CD4-positive, CD25-positive, alpha-beta regulatory T cell (primary cell): ENCODE data around the gene ACBD7. TPM values are rescaled to one million over a fixed set of nuclear protein-coding genes. Genes with fewer than 3 reads are reported as not detected.

ENCODE experiments used
- ATAC-seq, 2 donors: fragments of 150-1000 bp; cut with Tn5 transposase; one replicate each; pipeline ENCODE4 v1.10.0; 2021; ENCODE audit warnings: low read depth in 2 of 2, moderate number of reproducible peaks in 2 of 2, moderate library complexity in 1 of 2
- DNase-seq, 3 donors: peaks; one replicate each; pipeline versions ENCODE4 v3.0.0 to v3.0.0-alpha.2; 2012 to 2022; ENCODE audit warnings: mixed read lengths in 1 of 3
- H3K27ac ChIP-seq: one replicate; pipeline ENCODE4 v1.7.0; 2013; ENCODE audit warnings: mild to moderate bottlenecking, low read length; ENCODE audit not compliant: insufficient read depth, poor library complexity, severe bottlenecking
- H3K27me3 ChIP-seq: one replicate; pipeline ENCODE4 v1.7.0; 2013; ENCODE audit warnings: low read length; ENCODE audit not compliant: control insufficient read depth, insufficient read depth
- H3K36me3 ChIP-seq: one replicate; pipeline ENCODE4 v1.7.0; 2013; ENCODE audit warnings: mild to moderate bottlenecking, low read length, moderate library complexity; ENCODE audit not compliant: control insufficient read depth, insufficient read depth
- H3K4me1 ChIP-seq: 2 replicates; pipeline ENCODE4 v1.7.0; 2013; ENCODE audit warnings: mild to moderate bottlenecking, low read length; ENCODE audit not compliant: insufficient read depth, control insufficient read depth, poor library complexity, severe bottlenecking
- H3K4me3 ChIP-seq: one replicate; pipeline ENCODE4 v1.7.0; 2013; ENCODE audit warnings: low read depth, mild to moderate bottlenecking, low read length, moderate library complexity
- H3K9me3 ChIP-seq, 2 experiments: 1 replicate in 1 of 2; 2 replicates in 1 of 2; pipeline ENCODE4 v1.7.0; 2013; ENCODE audit warnings: low read length in 2 of 2, mild to moderate bottlenecking in 1 of 2, moderate library complexity in 1 of 2; ENCODE audit not compliant: control insufficient read depth in 2 of 2
- H3K27ac Mint-ChIP-seq, 3 donors: one replicate each; pipeline ENCODE4 v1.8.0; 2020 to 2022; ENCODE audit warnings: mild to moderate bottlenecking in 3 of 3, mixed read lengths in 3 of 3, moderate library complexity in 2 of 3
- H3K27me3 Mint-ChIP-seq: one replicate; pipeline ENCODE4 v1.8.0; 2022; ENCODE audit warnings: mild to moderate bottlenecking, mixed read lengths
- H3K36me3 Mint-ChIP-seq: one replicate; pipeline ENCODE4 v1.8.0; 2020; ENCODE audit warnings: mixed read lengths
- H3K4me1 Mint-ChIP-seq, 4 donors: one replicate each; pipeline ENCODE4 v1.8.0; 2020 to 2022; ENCODE audit warnings: mixed read lengths in 4 of 4, mild to moderate bottlenecking in 1 of 4
- H3K4me3 Mint-ChIP-seq, 4 donors: one replicate each; pipeline ENCODE4 v1.8.0; 2020 to 2022; ENCODE audit warnings: mild to moderate bottlenecking in 4 of 4, mixed read lengths in 4 of 4, moderate library complexity in 3 of 4
- H3K9me3 Mint-ChIP-seq, 7 donors: one replicate each; pipeline ENCODE4 v1.8.0; 2020 to 2022; ENCODE audit warnings: mixed read lengths in 7 of 7, mild to moderate bottlenecking in 3 of 7, moderate library complexity in 2 of 7
- polyA plus RNA-seq, 4 donors: library from polyadenylated mRNA; unstranded; fragments of 300-500 nt; fragmentation: Illumina TruSeq; gene quantifications; one replicate each; pipeline ENCODE4 v1.2.3, GENCODE V29; 2021
- total RNA-seq: library from RNA; stranded (reverse); gene quantifications from one replicate; pipeline ENCODE4 v1.2.3, GENCODE V29; 2022

Gene ACBD7
- total and polyA plus RNA-seq, 5 donors from 2014 or later = 0.25 to 0.49 (median 0.39) TPM; not detected in 2

DNA sequence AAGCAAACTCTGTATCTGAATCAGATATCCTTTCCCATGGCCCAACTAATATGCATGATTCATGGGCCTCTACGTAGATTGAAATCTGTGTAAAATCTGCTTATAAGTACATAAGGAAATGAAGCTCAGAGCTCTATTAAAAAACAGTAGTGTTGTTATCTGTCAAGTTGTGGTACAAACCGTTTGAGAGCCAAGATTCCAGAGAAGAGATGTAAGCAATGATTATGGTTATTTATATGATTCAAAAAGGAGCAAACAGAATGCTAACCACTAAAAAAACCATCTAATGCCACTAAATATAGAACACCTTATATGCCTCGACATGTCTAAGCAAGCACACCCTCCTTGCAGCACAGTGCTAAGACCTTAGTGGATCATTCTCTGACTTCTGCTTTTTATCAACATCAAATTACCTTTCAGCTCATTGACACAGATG lies 35.2 kb upstream of the ACBD7 start:
- Histone ChIP-seq H3K27me3 (no peaks in the 10 kb centered on the region), H3K4me1 (peaks cover 14% of the 10 kb centered on the region), H3K9me3 (no peaks in the 10 kb centered on the region), H3K27ac (no peak overlapping the region), H3K36me3 (peaks cover 64% of the 10 kb centered on the region), H3K4me3 (no peak overlapping the region)
- H3K36me3 Mint-ChIP-seq = peaks cover 40% of the 10 kb centered on the region
- peaks cover 23 to 34% (median 26%) of the 10 kb centered on the region in 4 donors for H3K4me1 Mint-ChIP-seq
- ATAC-seq (peak in 1 of 2 donors; percentile 29), DNase-seq (peak in 1 of 3 donors; percentile 49)
- no peaks in the 10 kb centered on the region for H3K27me3 Mint-ChIP-seq
- H3K27ac Mint-ChIP-seq = peak overlapping the region; percentile 35 to 79 (median 67)
- H3K4me3 Mint-ChIP-seq = no peak overlapping the region
- peaks cover 0 to 1% (median 0%) of the 10 kb centered on the region in 7 donors for H3K9me3 Mint-ChIP-seq

DNA sequence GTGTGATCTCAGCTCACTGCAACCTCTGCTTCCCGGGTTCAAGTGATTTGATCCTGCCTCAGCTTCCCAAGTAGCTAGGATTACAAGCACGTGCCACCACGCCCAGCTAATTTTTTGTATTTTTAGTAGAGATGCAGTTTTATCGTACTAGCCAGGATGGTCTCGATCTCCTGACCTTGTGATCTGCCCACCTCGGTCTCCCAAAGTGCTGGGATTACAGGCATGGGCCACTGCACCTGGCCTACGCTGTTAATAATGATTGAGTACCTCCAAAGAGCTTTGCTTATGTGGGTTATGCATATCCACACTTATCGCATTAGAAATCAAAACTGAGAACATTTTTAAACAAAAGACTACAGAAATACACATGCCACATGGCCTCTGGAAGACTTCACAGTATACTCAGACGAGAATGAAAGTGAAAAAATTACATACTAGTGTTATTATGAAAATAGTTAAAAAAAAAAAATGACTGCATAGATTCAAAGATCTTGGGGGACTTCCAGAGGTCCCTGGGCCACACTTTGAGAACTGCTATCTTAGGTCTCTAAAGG lies 34.0 kb upstream of the ACBD7 start:
- Histone ChIP-seq H3K4me3 (no peak overlapping the region), H3K27ac (peak overlapping the region; percentile 44), H3K27me3 (no peaks in the 10 kb centered on the region), H3K9me3 (no peaks in the 10 kb centered on the region), H3K36me3 (peaks cover 65% of the 10 kb centered on the region), H3K4me1 (peaks cover 14% of the 10 kb centered on the region)
- peak; percentile 34 to 45 for ATAC-seq
- peak in 1 of 3 donors; percentile 59 for DNase-seq
- peak overlapping the region; percentile 68 to 82 (median 80) for H3K27ac Mint-ChIP-seq
- H3K9me3 Mint-ChIP-seq = peaks cover 0 to 1% (median 0%) of the 10 kb centered on the region in 7 donors
- peaks cover 30% of the 10 kb centered on the region for H3K36me3 Mint-ChIP-seq
- peaks cover 23 to 27% (median 24%) of the 10 kb centered on the region in 4 donors for H3K4me1 Mint-ChIP-seq
- H3K4me3 Mint-ChIP-seq = no peak overlapping the region
- no peaks in the 10 kb centered on the region for H3K27me3 Mint-ChIP-seq

DNA sequence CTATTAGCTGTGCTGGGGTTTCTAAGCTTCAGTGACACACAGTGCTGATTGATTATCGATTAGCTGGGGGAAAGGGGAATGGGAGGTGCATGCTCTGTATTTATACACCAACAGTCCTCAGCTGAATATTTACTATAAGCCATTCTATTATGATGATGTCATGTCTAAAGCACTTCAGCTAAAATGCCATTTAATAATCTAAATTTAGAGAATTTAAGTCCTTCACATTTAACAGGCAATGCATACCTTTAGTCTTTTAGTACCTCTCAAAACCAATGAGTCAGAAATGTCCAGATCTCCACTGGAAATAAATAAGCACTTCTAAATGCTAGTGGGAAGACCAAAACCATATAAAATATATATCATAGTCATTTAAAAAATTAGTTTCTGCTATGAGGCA lies 33.1 kb upstream of the ACBD7 start:
- no peak for ATAC-seq

DNA sequence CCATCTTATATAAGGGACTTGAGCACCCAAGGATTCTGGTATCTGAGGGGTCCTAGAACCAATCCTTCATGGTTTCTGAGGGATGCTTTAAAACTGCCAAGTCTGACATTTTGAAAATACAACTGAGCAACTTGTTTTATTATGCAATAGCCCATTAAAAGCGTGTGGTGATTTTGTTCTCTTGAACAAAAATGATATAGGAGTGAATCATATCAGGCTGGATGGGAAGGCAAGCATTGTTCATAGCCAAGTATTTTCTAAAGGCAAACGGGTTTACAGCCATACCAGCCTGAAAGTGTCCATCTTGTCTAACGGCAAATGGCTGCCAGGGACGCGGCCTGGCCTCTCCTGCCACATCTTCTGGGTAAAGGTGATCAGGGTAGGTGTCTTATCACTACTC lies 31.9 kb upstream of the ACBD7 start:
- Histone ChIP-seq H3K9me3 (no peaks in the 10 kb centered on the region), H3K27me3 (no peaks in the 10 kb centered on the region), H3K36me3 (peaks cover 67% of the 10 kb centered on the region), H3K27ac (no peak overlapping the region), H3K4me3 (no peak overlapping the region), H3K4me1 (peaks cover 14% of the 10 kb centered on the region)
- no peak overlapping the region for H3K27ac Mint-ChIP-seq
- DNase-seq (no peak), ATAC-seq (no peak)
- H3K36me3 Mint-ChIP-seq = peaks cover 25% of the 10 kb centered on the region
- no peak overlapping the region for H3K4me3 Mint-ChIP-seq
- no peaks in the 10 kb centered on the region for H3K9me3 Mint-ChIP-seq
- H3K4me1 Mint-ChIP-seq = peaks cover 23 to 27% (median 25%) of the 10 kb centered on the region in 4 donors
- H3K27me3 Mint-ChIP-seq = no peaks in the 10 kb centered on the region

More for the DNA sequence above, 33.1 kb upstream of the ACBD7 start:
- Histone ChIP-seq H3K4me3 (no peak overlapping the region), H3K27me3 (no peaks in the 10 kb centered on the region), H3K27ac (no peak overlapping the region), H3K9me3 (no peaks in the 10 kb centered on the region), H3K4me1 (peaks cover 14% of the 10 kb centered on the region), H3K36me3 (peaks cover 68% of the 10 kb centered on the region)
- Mint-ChIP-seq H3K36me3 (peaks cover 29% of the 10 kb centered on the region), H3K27ac (peak overlapping the region in 2 of 3 donors; percentile 80 to 82), H3K9me3 (peaks cover 0 to 1% (median 0%) of the 10 kb centered on the region in 7 donors), H3K4me3 (no peak overlapping the region), H3K27me3 (no peaks in the 10 kb centered on the region), H3K4me1 (peaks cover 23 to 27% (median 24%) of the 10 kb centered on the region in 4 donors)
- no peak for DNase-seq

DNA sequence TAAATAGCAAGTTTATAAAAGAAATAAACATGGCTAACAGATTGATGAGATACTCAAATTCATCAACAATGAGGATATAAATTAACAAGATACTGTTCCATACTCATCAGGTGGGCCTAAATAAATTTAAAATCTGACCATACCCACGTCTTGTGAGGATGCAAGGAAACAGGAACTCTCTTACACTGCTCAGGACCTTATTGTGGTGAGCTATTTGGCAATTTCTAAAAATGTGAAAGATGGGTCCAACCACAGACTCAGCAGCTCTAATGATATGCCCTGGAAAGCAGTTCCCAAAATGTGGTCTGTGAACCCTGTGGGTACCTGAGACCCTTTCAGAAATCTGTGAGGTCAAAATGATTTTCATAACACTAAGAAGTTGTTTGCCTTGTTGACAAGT lies 30.0 kb upstream of the ACBD7 start:
- Histone ChIP-seq H3K27ac (no peak overlapping the region), H3K9me3 (no peaks in the 10 kb centered on the region), H3K4me1 (peaks cover 10% of the 10 kb centered on the region), H3K4me3 (no peak overlapping the region), H3K36me3 (peaks cover 62% of the 10 kb centered on the region), H3K27me3 (no peaks in the 10 kb centered on the region)
- Mint-ChIP-seq H3K4me3 (no peak overlapping the region), H3K36me3 (peaks cover 17% of the 10 kb centered on the region), H3K27ac (no peak overlapping the region), H3K4me1 (peaks cover 16 to 23% (median 17%) of the 10 kb centered on the region in 4 donors), H3K27me3 (no peaks in the 10 kb centered on the region), H3K9me3 (no peaks in the 10 kb centered on the region)
- ATAC-seq = no peak
- no peak for DNase-seq

DNA sequence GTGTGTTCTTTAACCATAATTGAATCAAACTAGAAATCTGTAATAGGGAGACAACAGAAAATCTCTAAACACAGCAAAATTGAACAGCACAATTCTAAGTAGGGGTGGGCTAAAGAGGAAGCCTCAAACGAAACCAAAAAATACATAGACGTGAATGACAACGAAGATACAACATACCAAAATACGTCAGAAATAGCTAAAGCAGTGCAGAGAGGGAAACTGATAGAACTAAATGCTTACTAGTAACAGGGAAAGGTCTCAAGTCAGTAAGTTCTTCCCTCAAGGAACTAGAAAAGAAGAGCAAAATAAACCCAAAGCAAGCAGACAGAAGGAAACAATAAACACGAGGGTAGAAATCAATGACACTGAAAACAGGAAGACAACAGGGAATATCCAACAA lies 27.6 kb upstream of the ACBD7 start:
- H3K4me3 Mint-ChIP-seq = no peak overlapping the region
- H3K4me1 ChIP-seq = no peaks in the 10 kb centered on the region
- no peak for ATAC-seq

DNA sequence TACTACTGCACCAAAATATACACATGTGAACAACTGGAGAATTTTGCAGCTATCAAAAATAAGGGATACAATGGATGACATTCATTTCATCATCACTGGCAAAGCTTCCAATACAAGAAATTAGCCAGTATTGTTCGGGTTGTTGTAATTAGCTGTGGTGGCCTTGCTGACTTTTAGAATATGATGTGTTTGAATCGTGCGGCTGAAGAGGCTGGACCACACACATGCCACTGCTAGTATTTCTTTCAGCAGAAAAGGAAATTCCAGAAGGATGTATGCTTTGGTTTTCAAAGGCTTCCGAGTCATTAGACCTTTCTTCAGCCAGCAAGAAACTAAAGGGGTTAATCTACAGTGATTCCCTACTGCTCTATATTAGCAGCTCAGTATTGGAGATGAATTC lies 25.2 kb upstream of the ACBD7 start:
- H3K36me3 Mint-ChIP-seq = peaks cover 19% of the 10 kb centered on the region
- no peak overlapping the region for H3K27ac ChIP-seq
- H3K4me3 Mint-ChIP-seq = no peak overlapping the region
- peaks cover under 1 to 4% (median 4%) of the 10 kb centered on the region in 4 donors for H3K4me1 Mint-ChIP-seq
- ATAC-seq = no peak
- no peak overlapping the region for H3K4me3 ChIP-seq
- H3K9me3 Mint-ChIP-seq = no peaks in the 10 kb centered on the region
- no peak overlapping the region for H3K27ac Mint-ChIP-seq
- DNase-seq = no peak
- H3K4me1 ChIP-seq = no peaks in the 10 kb centered on the region
- H3K27me3 Mint-ChIP-seq = no peaks in the 10 kb centered on the region
- no peaks in the 10 kb centered on the region for H3K9me3 ChIP-seq
- peaks cover 62% of the 10 kb centered on the region for H3K36me3 ChIP-seq
- no peaks in the 10 kb centered on the region for H3K27me3 ChIP-seq

More for the DNA sequence above, 27.6 kb upstream of the ACBD7 start:
- Histone ChIP-seq H3K9me3 (no peaks in the 10 kb centered on the region), H3K36me3 (peaks cover 69% of the 10 kb centered on the region), H3K27ac (no peak overlapping the region), H3K4me3 (no peak overlapping the region), H3K27me3 (no peaks in the 10 kb centered on the region)
- Mint-ChIP-seq H3K36me3 (peaks cover 25% of the 10 kb centered on the region), H3K27me3 (no peaks in the 10 kb centered on the region), H3K27ac (no peak overlapping the region), H3K9me3 (no peaks in the 10 kb centered on the region), H3K4me1 (peaks cover 4 to 13% (median 6%) of the 10 kb centered on the region in 4 donors)
- no peak for DNase-seq

DNA sequence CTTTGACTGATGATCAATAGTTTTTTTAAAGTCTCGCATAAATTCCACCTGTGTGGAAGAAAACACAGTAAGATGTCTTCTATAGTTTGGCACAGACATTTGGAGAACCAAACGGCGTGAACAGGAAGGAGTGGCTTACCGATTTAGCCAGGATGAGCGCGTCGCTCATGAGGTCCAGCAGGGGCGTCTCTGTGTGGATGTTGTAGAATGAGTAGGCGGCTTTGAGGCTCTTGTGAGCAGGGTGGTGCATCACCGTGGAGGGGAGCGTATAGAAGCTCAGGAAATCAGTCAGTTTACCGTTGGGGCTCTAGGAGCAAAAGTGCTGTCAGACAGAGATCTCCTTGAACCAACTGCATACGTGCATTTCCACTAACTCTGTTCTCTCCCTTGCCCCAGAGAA lies 24.1 kb upstream of the ACBD7 start:
- Mint-ChIP-seq H3K27ac (peak overlapping the region in 1 of 3 donors; percentile 67), H3K4me3 (peak overlapping the region in 1 of 4 donors; percentile 27), H3K36me3 (peaks cover 28% of the 10 kb centered on the region), H3K27me3 (no peaks in the 10 kb centered on the region), H3K4me1 (peaks cover 4 to 6% (median 4%) of the 10 kb centered on the region in 4 donors), H3K9me3 (no peaks in the 10 kb centered on the region)
- H3K4me1 ChIP-seq = no peaks in the 10 kb centered on the region
- no peaks in the 10 kb centered on the region for H3K9me3 ChIP-seq
- H3K27ac ChIP-seq = no peak overlapping the region
- ATAC-seq (no peak), DNase-seq (no peak)
- H3K36me3 ChIP-seq = peaks cover 62% of the 10 kb centered on the region
- no peak overlapping the region for H3K4me3 ChIP-seq
- H3K27me3 ChIP-seq = no peaks in the 10 kb centered on the region
